Tibial nerve (tissue), 4 donors: ENCODE results near the gene PITX1. TPM values are rescaled to one million over a fixed set of nuclear protein-coding genes. Genes with fewer than 3 reads are reported as not detected.

ENCODE experiments used
- DNase-seq, 2 donors: peaks; one replicate each; pipeline ENCODE4 v3.0.0-alpha.2; 2019; ENCODE audit warnings: low spot score in 2 of 2
- H3K27ac ChIP-seq, 4 donors: fragments of 200-600 bp; sonication (generic) in 3 of 4; one replicate each; pipeline ENCODE4 v1.5.1; 2017 to 2019; ENCODE audit warnings: mild to moderate bottlenecking in 1 of 4
- H3K27me3 ChIP-seq, 2 donors: fragments of 200-600 bp; sonication (generic) in 1 of 2; one replicate each; pipeline versions ENCODE4 v1.5.1 to v1.6.0; 2017 to 2019
- H3K36me3 ChIP-seq, 3 donors: fragments of 200-600 bp; sonication (generic); one replicate each; pipeline ENCODE4 v1.5.1; 2018 to 2019
- H3K4me1 ChIP-seq, 4 donors: fragments of 200-600 bp; sonication (generic) in 3 of 4; one replicate each; pipeline ENCODE4 v1.5.1; 2017 to 2019
- H3K4me3 ChIP-seq, 4 donors: fragments of 200-600 bp; sonication (generic) in 3 of 4; one replicate each; pipeline ENCODE4 v1.5.1; 2017 to 2019; ENCODE audit warnings: mild to moderate bottlenecking in 1 of 4, moderate library complexity in 1 of 4
- H3K9me3 ChIP-seq, 4 donors: fragments of 200-600 bp; sonication (generic) in 3 of 4; one replicate each; pipeline ENCODE4 v1.5.1; 2017 to 2019
- CTCF ChIP-seq, 5 experiments: fragments of 200-600 bp in 3 of 5; fragments of 450-650 bp in 2 of 5; sonication (generic) in 3 of 5; IDR thresholded peaks; one replicate each; pipeline ENCODE4 v1.5.1; 2016 to 2019; ENCODE audit warnings: antibody characterized with exemption in 5 of 5, mild to moderate bottlenecking in 3 of 5, moderate library complexity in 2 of 5
- EP300 ChIP-seq, 2 donors: sonication (generic); formaldehyde crosslinking; IDR thresholded peaks; one replicate each; pipeline ENCODE4 v1.6.1; 2017; ENCODE audit warnings: antibody characterized with exemption in 2 of 2, mild to moderate bottlenecking in 1 of 2
- POLR2A ChIP-seq, 2 donors: fragments of 450-650 bp; IDR thresholded peaks; one replicate each; pipeline ENCODE4 v1.6.1; 2017; ENCODE audit warnings: antibody characterized with exemption in 2 of 2, mild to moderate bottlenecking in 2 of 2, moderate library complexity in 2 of 2
- WGBS, 2 donors: methylation state at CpG; one replicate each; pipeline ENCODE4 v1.1.5; 2018; 5-methylcytosine and 5-hydroxymethylcytosine counted together
- total RNA-seq, 4 donors: library from RNA; depleted of rRNA; stranded (reverse); fragments of >200 nt; gene quantifications; one replicate each; pipeline ENCODE4 v1.1.0, GENCODE V29; 2016

PITX1 gene
- total RNA-seq, 4 donors from 2014 or later, result 1.1 to 5.4 (median 3.0) TPM

- 43 to 79% methylated on average over 4 of the region's 4 CpGs for WGBS, 2 donors
- DNase-seq, result no peak
- H3K4me1 ChIP-seq, result no peaks in the 10 kb centered on the region
- TF ChIP-seq EP300 (IDR thresholded peaks at IDR 0.05), result no peak
- TF ChIP-seq POLR2A (IDR thresholded peaks at IDR 0.05), result no peak
- TF ChIP-seq CTCF (IDR thresholded peaks at IDR 0.05), result no peak
- no peaks in the 10 kb centered on the region for H3K36me3 ChIP-seq
- no peak overlapping the region for H3K27ac ChIP-seq
- H3K27me3 ChIP-seq, result no peaks in the 10 kb centered on the region
- no peak overlapping the region for H3K4me3 ChIP-seq
- H3K9me3 ChIP-seq, result peaks cover 0 to 12% (median 0%) of the 10 kb centered on the region in 4 donors
Measured at GRCh38 chr5:135076801-135077200, 42.8 kb upstream of the PITX1 start.

- Histone ChIP-seq H3K9me3 (peaks cover 0 to 5% (median 0%) of the 10 kb centered on the region in 4 donors), H3K4me3 (no peak overlapping the region), H3K36me3 (no peaks in the 10 kb centered on the region), H3K27ac (no peak overlapping the region), H3K4me1 (no peaks in the 10 kb centered on the region), H3K27me3 (no peaks in the 10 kb centered on the region)
- no peak for DNase-seq
- TF ChIP-seq POLR2A (IDR thresholded peaks at IDR 0.05) (no peak), EP300 (IDR thresholded peaks at IDR 0.05) (no peak), CTCF (IDR thresholded peaks at IDR 0.05) (no peak)
- WGBS, 2 donors, result 72 to 77% methylated on average over 12 of the region's 12 CpGs
Measured at GRCh38 chr5:135076051-135076491, 42.0 kb upstream of the PITX1 start.

GRCh38 chr5:135075621-135076020 is 41.6 kb upstream of the PITX1 start:
- Histone ChIP-seq H3K4me3 (no peak overlapping the region), H3K27ac (no peak overlapping the region), H3K9me3 (peaks cover 0 to under 1% (median 0%) of the 10 kb centered on the region in 4 donors), H3K4me1 (no peaks in the 10 kb centered on the region), H3K36me3 (no peaks in the 10 kb centered on the region), H3K27me3 (no peaks in the 10 kb centered on the region)
- no peak for DNase-seq
- TF ChIP-seq EP300 (IDR thresholded peaks at IDR 0.05) (no peak), CTCF (IDR thresholded peaks at IDR 0.05) (no peak), POLR2A (IDR thresholded peaks at IDR 0.05) (no peak)
- 45 to 74% methylated on average over 4 of the region's 4 CpGs for WGBS, 2 donors

- no peak for TF ChIP-seq CTCF (IDR thresholded peaks at IDR 0.05)
- no peak for TF ChIP-seq POLR2A (IDR thresholded peaks at IDR 0.05)
- TF ChIP-seq EP300 (IDR thresholded peaks at IDR 0.05), result no peak
- no peaks in the 10 kb centered on the region for H3K27me3 ChIP-seq
- H3K27ac ChIP-seq, result no peak overlapping the region
- no peaks in the 10 kb centered on the region for H3K9me3 ChIP-seq
- no peak overlapping the region for H3K4me3 ChIP-seq
- H3K4me1 ChIP-seq, result no peaks in the 10 kb centered on the region
- no peaks in the 10 kb centered on the region for H3K36me3 ChIP-seq
- DNase-seq, result no peak
- WGBS, 2 donors, result 49 to 55% methylated on average over 8 of the region's 8 CpGs
Measured at GRCh38 chr5:135073761-135074345, 39.8 kb upstream of the PITX1 start.

GRCh38 chr5:135072387-135073281 is 38.6 kb upstream of the PITX1 start:
- H3K36me3 ChIP-seq, result no peaks in the 10 kb centered on the region

More at GRCh38 chr5:135072387-135073281, 38.6 kb upstream of the PITX1 start:
- Histone ChIP-seq H3K4me1 (no peaks in the 10 kb centered on the region), H3K4me3 (no peak overlapping the region), H3K27ac (no peak overlapping the region), H3K27me3 (no peaks in the 10 kb centered on the region), H3K9me3 (no peaks in the 10 kb centered on the region)
- DNase-seq, result no peak
- no peak for TF ChIP-seq EP300 (IDR thresholded peaks at IDR 0.05)
- TF ChIP-seq POLR2A (IDR thresholded peaks at IDR 0.05), result no peak
- no peak for TF ChIP-seq CTCF (IDR thresholded peaks at IDR 0.05)
- 67% methylated on average over 13 of the region's 13 CpGs for WGBS, 2 donors
